GM21576 (cell line): Measurements from ENCODE around the gene UBE2R2.
"Not testable (repeated sequence)": the region's sequence is repeated elsewhere in the genome, so short reads cannot be mapped to it uniquely, and the experiment has no call there.

Source experiments
- ATAC-seq: cut with Tn5 transposase; IDR thresholded peaks from one replicate; pipeline ENCODE4 v1.9.1; 2021; ENCODE audit warnings: mild to moderate bottlenecking, moderate library complexity; ENCODE audit not compliant: unreplicated experiment

UBE2R2 gene

DNA sequence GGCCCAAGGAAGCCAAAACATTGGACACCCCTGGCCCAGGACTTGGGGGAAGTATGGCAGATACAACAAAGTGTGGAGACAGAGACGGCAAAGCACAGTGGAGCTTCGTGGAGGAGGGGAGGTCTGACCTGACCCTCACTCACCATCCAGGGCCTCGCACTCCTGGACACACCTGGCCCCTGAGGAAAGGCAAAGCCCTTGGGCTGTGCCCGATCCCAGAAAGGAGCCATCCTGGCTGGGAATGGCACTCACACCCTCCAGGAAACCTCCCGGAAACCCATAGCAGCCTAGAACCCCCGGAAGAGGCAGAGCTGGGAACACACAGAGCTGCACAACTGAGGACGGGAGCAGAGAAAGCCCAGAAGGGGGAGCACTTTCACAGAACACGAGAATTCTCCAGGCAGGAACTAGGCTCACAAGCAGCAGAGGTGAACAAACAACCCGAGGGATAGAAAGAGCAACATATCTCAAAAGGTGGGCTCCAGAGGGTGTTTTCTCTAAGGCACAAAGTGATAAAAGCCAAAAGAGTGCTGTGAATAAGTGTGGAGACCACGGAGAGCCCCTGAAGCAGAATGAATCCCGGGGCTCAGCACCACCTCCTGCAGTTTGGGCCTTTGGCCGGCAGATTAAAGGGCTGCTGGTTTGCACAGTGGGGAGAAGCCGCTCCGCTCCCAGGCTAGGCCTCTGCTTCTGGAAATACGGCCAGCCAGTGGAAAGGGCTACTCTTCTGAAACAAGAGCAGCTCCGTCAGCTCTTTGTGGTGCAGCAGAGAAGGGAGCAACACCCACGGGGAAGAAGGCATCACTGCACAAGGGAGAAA is 108.2 kb downstream of the UBE2R2 start:
- no peak for ATAC-seq

GRCh38 chr9:33926746-33927485 is 110.0 kb downstream of the UBE2R2 start:
- no peak for ATAC-seq

DNA sequence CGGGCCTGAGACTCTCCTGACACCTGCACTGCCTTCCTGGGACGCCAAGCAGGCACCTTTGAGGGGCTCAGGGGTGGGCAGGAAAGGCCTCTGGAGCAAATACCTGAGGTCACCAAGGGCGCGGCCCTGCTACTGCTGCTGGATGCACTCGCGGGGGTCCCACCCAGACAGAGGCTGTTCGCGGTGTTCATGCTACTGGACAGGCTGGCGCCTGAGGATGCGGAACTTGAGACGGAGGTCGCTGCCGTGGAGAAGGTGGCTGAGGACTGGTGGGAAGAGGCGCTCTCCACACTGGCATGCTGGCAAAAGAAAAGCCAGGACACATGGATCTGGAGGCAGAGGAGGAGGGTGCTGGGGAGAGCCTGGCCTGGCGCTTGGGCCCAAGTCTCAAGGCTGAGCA is 110.7 kb downstream of the UBE2R2 start:
- ATAC-seq, result no peak

- no peak for ATAC-seq
Observed at GRCh38 chr9:33931326-33931725, 114.4 kb downstream of the UBE2R2 start.

- ATAC-seq, result no peak
Observed at GRCh38 chr9:33932078-33932807, 115.3 kb downstream of the UBE2R2 start.

- ATAC-seq, result no peak
Observed at GRCh38 chr9:33934188-33934878, 117.4 kb downstream of the UBE2R2 start.

GRCh38 chr9:33939924-33940874 is 123.2 kb downstream of the UBE2R2 start:
- ATAC-seq, result no peak

DNA sequence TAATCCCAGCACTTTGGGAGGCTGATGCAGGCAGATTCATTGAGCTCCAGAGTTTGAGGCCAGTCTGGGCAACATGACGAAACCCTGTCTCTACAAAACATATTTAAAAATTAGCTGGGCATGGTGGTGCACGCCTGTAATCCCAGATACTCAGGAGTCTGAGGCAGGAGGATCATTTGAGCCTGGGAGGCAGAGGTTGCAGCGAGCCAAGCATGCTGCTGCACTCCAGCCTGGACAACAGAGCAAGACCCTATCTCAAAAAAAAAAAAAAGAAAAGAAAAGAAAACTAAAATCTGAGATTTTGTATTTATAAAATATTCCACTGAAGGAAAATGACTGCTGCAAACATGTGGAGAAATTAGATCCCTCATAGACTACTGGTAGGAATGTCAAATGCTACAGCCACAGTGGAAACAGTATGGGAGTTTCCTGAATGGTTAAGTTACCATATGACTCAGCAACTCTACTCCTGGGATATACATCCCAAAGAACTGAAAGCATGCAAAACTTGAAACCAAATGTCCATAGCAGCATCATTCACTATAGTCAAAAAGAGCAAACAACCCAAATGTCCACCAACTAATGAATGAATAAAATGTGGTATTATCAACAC is 125.6 kb downstream of the UBE2R2 start:
- ATAC-seq, result no peak

- no peak for ATAC-seq
Observed at GRCh38 chr9:33943389-33943788, 126.4 kb downstream of the UBE2R2 start.

DNA sequence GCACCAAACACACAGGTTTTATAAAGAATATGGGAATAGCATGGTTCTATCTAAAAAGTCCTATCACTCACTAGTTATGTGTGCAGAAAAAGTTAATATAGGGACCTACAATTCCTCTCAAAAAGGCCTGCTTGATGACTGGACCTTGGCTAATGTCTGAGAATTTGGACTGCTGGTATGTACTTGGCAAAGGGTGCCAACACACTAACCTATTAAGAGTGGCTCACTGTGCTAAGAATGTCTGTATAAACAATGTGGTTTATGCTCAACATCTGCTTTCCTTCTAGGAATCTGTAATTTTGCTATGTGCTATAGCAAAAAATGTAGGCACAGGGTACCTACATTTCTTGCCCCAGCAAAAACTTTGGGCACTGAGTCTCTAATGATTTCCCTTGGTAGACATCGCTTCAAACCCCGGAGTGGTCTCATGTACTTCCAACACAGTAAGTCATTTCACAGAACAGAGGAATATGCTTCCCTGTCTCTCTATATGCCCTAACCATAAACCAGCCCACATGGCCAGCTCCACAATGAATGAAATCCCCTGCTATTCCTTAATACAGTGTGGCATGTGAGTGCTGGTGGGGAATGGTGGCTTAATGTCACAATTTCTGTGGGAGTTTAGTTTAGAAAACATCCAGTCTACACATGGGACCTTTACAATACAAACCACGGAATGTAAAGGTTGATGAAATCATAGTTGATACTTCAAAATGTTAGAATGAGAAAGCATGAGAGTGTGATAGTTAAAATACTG is 130.0 kb downstream of the UBE2R2 start:
- ATAC-seq, result no peak

DNA sequence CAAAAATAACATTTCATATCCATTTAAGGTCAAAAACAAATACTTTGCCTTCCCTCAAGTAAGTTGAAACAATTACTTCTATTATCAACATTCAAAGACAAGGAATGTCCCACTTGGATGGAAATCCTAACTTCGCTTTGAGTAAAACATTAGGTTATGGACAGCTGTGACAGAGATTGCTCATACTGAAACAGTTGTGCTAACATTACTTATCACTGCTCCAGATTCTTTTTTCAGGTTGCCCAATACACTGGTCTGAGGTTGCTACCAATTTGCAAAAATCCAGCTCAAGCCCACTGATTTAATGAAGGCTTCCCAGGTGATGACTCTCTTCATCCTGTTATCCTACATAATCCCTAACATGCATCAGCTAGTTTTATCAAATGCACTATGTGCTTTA is 133.4 kb downstream of the UBE2R2 start:
- ATAC-seq, result no peak

DNA sequence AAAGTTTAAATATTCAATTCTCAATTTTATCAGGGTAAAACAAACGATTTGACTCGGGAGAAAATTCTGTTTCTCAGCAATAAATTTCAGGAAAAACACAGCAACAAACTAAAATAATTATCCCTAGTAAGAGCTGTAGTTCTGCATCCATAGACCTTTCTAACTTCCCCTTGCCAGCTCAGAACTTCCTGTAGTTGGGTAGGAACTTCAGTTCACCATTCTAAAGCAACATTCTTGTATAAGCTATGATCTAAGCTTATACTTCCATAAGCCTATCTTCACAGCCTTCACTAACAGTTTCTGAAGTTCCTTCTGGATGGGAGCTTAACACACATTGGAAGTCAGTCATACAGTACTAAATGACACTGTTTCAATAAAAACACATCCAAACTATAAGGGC is 135.1 kb downstream of the UBE2R2 start:
- no peak for ATAC-seq

- ATAC-seq, result no peak
Observed at GRCh38 chr9:33956544-33956943, 139.6 kb downstream of the UBE2R2 start.

- ATAC-seq, result no peak
Observed at GRCh38 chr9:33959725-33960124, 142.8 kb downstream of the UBE2R2 start.

GRCh38 chr9:33962468-33962867 is 145.5 kb downstream of the UBE2R2 start:
- ATAC-seq, result not testable (repeated sequence)

GRCh38 chr9:33964086-33964768 is 147.3 kb downstream of the UBE2R2 start:
- no peak for ATAC-seq
